ENCODE measurements around the gene SOX6. TPM values are rescaled to one million over a fixed set of nuclear protein-coding genes. Genes with fewer than 3 reads are reported as not detected.

SOX6 gene
- total RNA-seq, 3 donors from 2014 or later: 2.0 to 8.0 (median 7.9) TPM

DNA sequence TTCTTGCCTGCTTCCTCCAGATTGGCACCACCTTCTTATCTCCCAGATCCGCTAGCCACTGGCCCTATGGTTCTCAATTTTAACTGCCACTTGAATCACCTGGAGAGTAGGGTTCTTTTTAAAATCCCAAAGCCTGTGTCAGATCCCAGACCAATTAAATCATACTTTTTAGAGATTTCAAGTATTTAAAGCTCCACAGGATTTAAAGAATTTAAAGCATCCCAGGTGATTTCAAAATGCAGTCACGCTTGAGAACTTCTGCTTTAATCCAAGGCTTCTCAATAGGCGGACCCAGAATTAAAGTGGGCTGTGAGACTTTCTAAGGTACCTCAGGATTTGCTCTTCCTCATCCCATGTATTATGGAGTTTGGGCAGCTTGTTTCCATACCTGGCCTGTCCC, 400.0 kb downstream of the SOX6 start:
- no peaks in the 10 kb centered on the region for H3K36me3 ChIP-seq
- no peak for DNase-seq (ENCODE audit: low spot score in 2 of 2)
- no peaks in the 10 kb centered on the region for H3K9me3 ChIP-seq
- no peaks in the 10 kb centered on the region for H3K4me1 ChIP-seq
- H3K27ac ChIP-seq: no peak overlapping the region
- TF ChIP-seq POLR2A (IDR thresholded peaks at IDR 0.05): no peak
- TF ChIP-seq, protein P1, sequence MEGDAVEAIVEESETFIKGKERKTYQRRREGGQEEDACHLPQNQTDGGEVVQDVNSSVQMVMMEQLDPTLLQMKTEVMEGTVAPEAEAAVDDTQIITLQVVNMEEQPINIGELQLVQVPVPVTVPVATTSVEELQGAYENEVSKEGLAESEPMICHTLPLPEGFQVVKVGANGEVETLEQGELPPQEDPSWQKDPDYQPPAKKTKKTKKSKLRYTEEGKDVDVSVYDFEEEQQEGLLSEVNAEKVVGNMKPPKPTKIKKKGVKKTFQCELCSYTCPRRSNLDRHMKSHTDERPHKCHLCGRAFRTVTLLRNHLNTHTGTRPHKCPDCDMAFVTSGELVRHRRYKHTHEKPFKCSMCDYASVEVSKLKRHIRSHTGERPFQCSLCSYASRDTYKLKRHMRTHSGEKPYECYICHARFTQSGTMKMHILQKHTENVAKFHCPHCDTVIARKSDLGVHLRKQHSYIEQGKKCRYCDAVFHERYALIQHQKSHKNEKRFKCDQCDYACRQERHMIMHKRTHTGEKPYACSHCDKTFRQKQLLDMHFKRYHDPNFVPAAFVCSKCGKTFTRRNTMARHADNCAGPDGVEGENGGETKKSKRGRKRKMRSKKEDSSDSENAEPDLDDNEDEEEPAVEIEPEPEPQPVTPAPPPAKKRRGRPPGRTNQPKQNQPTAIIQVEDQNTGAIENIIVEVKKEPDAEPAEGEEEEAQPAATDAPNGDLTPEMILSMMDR (IDR thresholded peaks at IDR 0.05): no peak
- H3K27me3 ChIP-seq: no peaks in the 10 kb centered on the region
- H3K4me3 ChIP-seq: no peak overlapping the region
- intact Hi-C loops (cut with DNase I; ENCODE audit: low total_unique reads): no loop called here

DNA sequence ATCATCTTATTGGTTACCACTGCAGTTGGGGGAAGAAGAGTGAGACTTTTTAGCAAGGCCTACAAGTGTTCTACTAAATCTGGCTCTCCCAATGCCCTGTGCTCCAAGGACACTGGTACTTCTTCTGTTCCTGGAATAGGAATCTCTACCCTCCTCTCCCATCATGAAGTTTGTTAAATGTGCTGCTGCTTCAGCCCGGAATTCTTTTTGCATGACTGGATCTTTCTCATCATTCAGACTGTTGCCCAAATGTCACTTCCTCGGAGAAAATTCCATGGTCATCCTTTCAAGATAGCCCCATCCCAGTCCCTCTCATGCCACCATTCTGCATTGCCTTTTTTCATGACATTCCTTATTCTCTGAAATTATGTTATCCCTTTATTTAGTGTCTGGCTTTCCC, 400.8 kb downstream of the SOX6 start:
- Histone ChIP-seq H3K4me1 (no peaks in the 10 kb centered on the region), H3K36me3 (no peaks in the 10 kb centered on the region), H3K9me3 (no peaks in the 10 kb centered on the region), H3K4me3 (no peak overlapping the region), H3K27me3 (no peaks in the 10 kb centered on the region), H3K27ac (no peak overlapping the region)
- TF ChIP-seq, protein P1 (IDR thresholded peaks at IDR 0.05): no peak
- TF ChIP-seq POLR2AphosphoS5 (IDR thresholded peaks at IDR 0.05): no peak
- no peak for TF ChIP-seq POLR2A (IDR thresholded peaks at IDR 0.05)
- DNase-seq (ENCODE audit: low spot score in 2 of 2): no peak
- intact Hi-C loops (cut with DNase I; ENCODE audit: low total_unique reads): no loop called here

DNA sequence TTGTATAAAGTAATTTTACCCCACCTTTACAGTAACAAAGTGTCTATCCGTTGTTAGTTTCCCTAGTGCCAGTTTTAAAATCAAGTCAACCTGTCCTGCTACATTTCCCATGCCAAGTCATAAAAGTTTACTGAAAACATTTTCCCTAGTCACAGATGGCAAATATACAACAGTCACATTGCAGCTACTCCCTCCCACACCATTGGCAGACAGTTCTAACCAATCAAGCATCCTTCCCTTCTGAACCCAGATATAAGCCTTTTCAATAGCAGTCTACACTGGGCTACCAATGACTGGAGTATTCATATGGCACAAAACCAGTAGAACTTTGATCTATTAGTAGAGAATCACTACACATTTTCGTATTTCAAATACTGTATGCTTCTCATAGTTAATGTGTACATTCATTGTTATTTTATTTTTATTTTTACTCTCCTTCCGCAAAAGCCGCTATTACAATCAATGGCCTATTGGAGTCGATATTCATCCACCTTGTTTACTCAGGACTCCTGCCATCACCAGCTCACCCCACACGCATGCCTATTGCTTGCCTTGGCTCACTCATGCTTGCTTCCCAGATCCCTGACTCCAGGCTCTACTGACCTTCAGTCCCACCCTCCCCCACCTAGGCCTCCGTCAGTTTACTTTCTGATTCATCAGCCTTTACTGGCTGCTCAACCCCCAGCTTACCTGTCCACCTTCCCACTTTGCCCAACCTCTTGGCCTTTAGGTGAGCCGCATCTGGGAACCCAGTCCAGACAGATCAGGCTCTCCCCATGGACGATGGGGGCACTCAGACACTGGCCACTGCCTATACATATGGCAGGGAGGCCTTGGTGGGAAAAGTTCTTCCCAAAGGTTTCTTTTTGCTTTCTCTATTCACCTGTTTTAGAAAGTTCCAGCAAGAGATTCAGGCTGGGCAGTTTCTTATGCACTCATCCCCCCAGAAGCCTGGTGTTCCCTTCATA, 408.4 kb downstream of the SOX6 start:
- peaks cover 0 to 11% of the 10 kb centered on the region in 2 donors for H3K9me3 ChIP-seq
- TF ChIP-seq, protein P1 (IDR thresholded peaks at IDR 0.05): no peak
- TF ChIP-seq POLR2AphosphoS5 (IDR thresholded peaks at IDR 0.05): no peak
- no peak for TF ChIP-seq POLR2A (IDR thresholded peaks at IDR 0.05)
- no peaks in the 10 kb centered on the region for H3K36me3 ChIP-seq
- no peak overlapping the region for H3K27ac ChIP-seq
- H3K4me3 ChIP-seq: no peak overlapping the region
- H3K4me1 ChIP-seq: no peaks in the 10 kb centered on the region
- H3K27me3 ChIP-seq: no peaks in the 10 kb centered on the region
- intact Hi-C loops (cut with DNase I; ENCODE audit: low total_unique reads): loop anchor here (1.0 kb wide), 1 partner anchor 29 kb away; no protein-coding TSS in a partner anchor
- DNase-seq (ENCODE audit: low spot score in 2 of 2): no peak

DNA sequence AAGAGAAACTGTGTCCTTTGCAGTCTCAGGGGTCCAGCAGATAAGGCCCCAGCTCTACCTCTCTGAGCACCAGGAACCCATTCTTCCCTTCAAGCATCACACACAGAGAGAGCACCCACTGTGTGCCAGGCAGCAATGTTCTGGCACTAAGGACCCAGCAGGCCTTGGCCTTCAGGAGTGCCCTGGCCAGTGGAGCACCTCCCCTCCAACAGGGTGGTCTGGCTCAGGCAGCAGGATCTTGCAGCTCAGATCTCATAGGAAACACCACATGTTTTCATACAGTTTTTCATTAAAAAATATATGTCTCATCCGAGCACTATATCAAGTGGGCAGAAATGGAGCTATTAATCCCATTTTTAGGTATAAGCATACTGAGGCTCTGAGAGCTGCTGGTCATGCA, 410.6 kb downstream of the SOX6 start:
- no peak for TF ChIP-seq POLR2AphosphoS5 (IDR thresholded peaks at IDR 0.05)
- TF ChIP-seq POLR2A (IDR thresholded peaks at IDR 0.05): no peak
- TF ChIP-seq, protein P1 (IDR thresholded peaks at IDR 0.05): no peak
- no peaks in the 10 kb centered on the region for H3K27me3 ChIP-seq
- peaks cover 0 to 11% of the 10 kb centered on the region in 2 donors for H3K9me3 ChIP-seq
- H3K4me3 ChIP-seq: no peak overlapping the region
- no peak overlapping the region for H3K27ac ChIP-seq
- intact Hi-C loops (cut with DNase I; ENCODE audit: low total_unique reads): no loop called here
- H3K36me3 ChIP-seq: no peaks in the 10 kb centered on the region
- no peak for DNase-seq (ENCODE audit: low spot score in 2 of 2)
- H3K4me1 ChIP-seq: no peaks in the 10 kb centered on the region

DNA sequence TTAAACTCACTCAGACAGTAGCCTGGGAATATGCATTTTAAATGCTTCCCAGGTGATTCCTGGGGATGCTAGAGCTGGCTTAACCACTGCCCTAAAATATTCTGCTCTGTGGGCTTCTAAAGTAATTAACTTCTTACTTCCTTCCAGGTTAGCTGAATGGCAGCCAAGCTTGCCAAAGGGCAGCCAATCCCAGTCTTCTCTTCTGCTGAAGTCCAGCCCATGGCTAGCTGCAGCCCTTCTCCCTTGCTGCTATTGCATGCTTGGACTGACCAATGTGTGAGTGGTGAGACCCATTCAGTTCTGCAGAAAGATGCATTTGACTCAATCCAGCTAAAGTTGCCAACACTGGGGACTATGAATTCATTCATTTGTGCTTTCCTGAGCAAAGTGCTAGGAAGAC, 411.9 kb downstream of the SOX6 start:
- no peaks in the 10 kb centered on the region for H3K36me3 ChIP-seq
- no peak overlapping the region for H3K4me3 ChIP-seq
- H3K4me1 ChIP-seq: no peaks in the 10 kb centered on the region
- peaks cover 0 to 11% of the 10 kb centered on the region in 2 donors for H3K9me3 ChIP-seq
- no peak for DNase-seq (ENCODE audit: low spot score in 2 of 2)
- intact Hi-C loops (cut with DNase I; ENCODE audit: low total_unique reads): no loop called here
- TF ChIP-seq, protein P1 (IDR thresholded peaks at IDR 0.05): no peak
- TF ChIP-seq POLR2A (IDR thresholded peaks at IDR 0.05) (no peak), POLR2AphosphoS5 (IDR thresholded peaks at IDR 0.05) (no peak)
- H3K27ac ChIP-seq: no peak overlapping the region
- no peaks in the 10 kb centered on the region for H3K27me3 ChIP-seq
